Lung (tissue), 12 donors: ENCODE results near the gene ITGAD. TPM values are rescaled to one million over a fixed set of nuclear protein-coding genes. Genes with fewer than 3 reads are reported as not detected.

Experiments
- ATAC-seq: fragments of 200-7000 bp; cut with Tn5 transposase; one replicate; pipeline ENCODE4 v1.9.1; 2020; ENCODE audit warnings: moderate number of reproducible peaks; ENCODE audit not compliant: insufficient read depth, low FRiP score
- DNase-seq, 3 donors: peaks; one replicate each; pipeline ENCODE4 v3.0.0-alpha.2; 2013 to 2017
- H3K27ac ChIP-seq, 2 donors: one replicate each; pipeline ENCODE4 v1.5.1; 2013; ENCODE audit warnings: mild to moderate bottlenecking in 2 of 2, moderate library complexity in 2 of 2, control low read depth in 1 of 2, inconsistent platforms in 1 of 2, low read depth in 1 of 2, low read length in 1 of 2
- H3K27me3 ChIP-seq, 3 donors: one replicate each; pipeline ENCODE4 v1.5.1; 2013; ENCODE audit warnings: low read length in 2 of 3; ENCODE audit not compliant: control insufficient read depth in 3 of 3, insufficient read depth in 3 of 3
- H3K36me3 ChIP-seq, 4 donors: one replicate each; pipeline ENCODE4 v1.5.1; 2013; ENCODE audit warnings: low read length in 4 of 4, mild to moderate bottlenecking in 1 of 4, moderate library complexity in 1 of 4; ENCODE audit not compliant: control insufficient read depth in 4 of 4, insufficient read depth in 4 of 4
- H3K4me1 ChIP-seq, 5 donors: one replicate each; pipeline ENCODE4 v1.5.1; 2013; ENCODE audit warnings: low read length in 5 of 5, mild to moderate bottlenecking in 2 of 5, moderate library complexity in 1 of 5; ENCODE audit not compliant: control insufficient read depth in 5 of 5, insufficient read depth in 5 of 5
- H3K4me3 ChIP-seq: one replicate; pipeline ENCODE4 v1.5.1; 2013; ENCODE audit warnings: mild to moderate bottlenecking, control low read depth, moderate library complexity
- H3K9ac ChIP-seq, 2 donors: one replicate each; pipeline ENCODE4 v1.5.1; 2013; ENCODE audit warnings: low read length in 2 of 2, control low read depth in 1 of 2; ENCODE audit not compliant: insufficient read depth in 1 of 2
- H3K9me3 ChIP-seq, 4 donors: one replicate each; pipeline ENCODE4 v1.5.1; 2013; ENCODE audit warnings: low read length in 3 of 4, mild to moderate bottlenecking in 1 of 4, moderate library complexity in 1 of 4; ENCODE audit not compliant: control insufficient read depth in 4 of 4, insufficient read depth in 3 of 4
- CTCF ChIP-seq: IDR thresholded peaks from 2 replicates; pipeline ENCODE4 v1.5.1; 2012; ENCODE audit warnings: mild to moderate bottlenecking; ENCODE audit errors: control extremely low read depth, extremely low read depth
- whole genome bisulfite sequencing, 2 donors: extraction: QIAGEN DNeasy Blood & Tissue Kit; methylation state at CpG; one replicate each; pipeline ENCODE4 v1.1.7; 2013; 5-methylcytosine and 5-hydroxymethylcytosine counted together
- polyA plus RNA-seq, 2 donors: library from polyadenylated mRNA; stranded (reverse); fragments of 200-250 nt; gene quantifications; one replicate each; pipeline ENCODE4 v1.2.1, GENCODE V29; 2013
- total RNA-seq, 2 donors: library from RNA; depleted of rRNA in 1 of 2; stranded (reverse); fragments of >200 nt in 1 of 2; gene quantifications; one replicate each; pipeline ENCODE4 v1.2.1, GENCODE V29; 2014 to 2021
- donor health status: control.
- donor health status: control.
- donor health status: Bipolar disorder and iron deficiency.
- donor health status: healthy.
- donor health status: DM: yes; HTN: yes; CAD: no.

The ITGAD gene
- total and polyA plus RNA-seq, 4 donors: 0.19 to 1.5 (median 0.33) TPM

DNA sequence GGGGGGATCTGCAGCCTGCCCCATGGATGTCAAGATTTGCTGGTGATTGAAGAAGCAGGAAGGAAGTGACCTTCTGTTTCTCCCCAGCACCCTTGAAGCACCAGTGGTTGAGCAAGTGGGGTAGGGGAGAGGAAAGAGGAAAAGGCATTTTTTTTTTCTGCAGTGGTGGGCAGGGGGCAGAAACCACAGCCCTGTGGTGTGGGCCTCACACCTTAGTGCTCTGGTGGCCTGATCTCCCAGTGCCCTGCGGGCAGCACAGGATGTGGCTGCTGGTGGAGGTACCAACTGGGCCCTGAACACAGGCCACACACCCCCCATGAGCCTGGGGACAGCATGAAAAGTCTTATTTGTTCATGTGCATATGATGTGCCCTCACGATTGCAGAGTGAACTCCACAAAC is 7.1 kb downstream of the ITGAD start:
- no peak overlapping the region for H3K9ac ChIP-seq
- H3K27ac ChIP-seq: no peak overlapping the region
- no peaks in the 10 kb centered on the region for H3K4me1 ChIP-seq
- H3K4me3 ChIP-seq: no peak overlapping the region
- ATAC-seq (no peak), DNase-seq (no peak)
- 24 to 60% methylated on average over 2 of the region's 2 CpGs for WGBS, 2 donors
- peaks cover 0 to 18% (median 2%) of the 10 kb centered on the region in 4 donors for H3K9me3 ChIP-seq
- TF ChIP-seq CTCF: no peak
- no peaks in the 10 kb centered on the region for H3K27me3 ChIP-seq
- H3K36me3 ChIP-seq: no peaks in the 10 kb centered on the region

GRCh38 chr16:31401436-31401835 is 8.3 kb downstream of the ITGAD start:
- Histone ChIP-seq H3K27ac (no peak overlapping the region), H3K4me3 (no peak overlapping the region), H3K27me3 (peaks cover 0 to 3% (median 0%) of the 10 kb centered on the region in 3 donors), H3K36me3 (no peaks in the 10 kb centered on the region), H3K9me3 (peaks cover 0 to 18% (median 2%) of the 10 kb centered on the region in 4 donors), H3K9ac (no peak overlapping the region), H3K4me1 (no peaks in the 10 kb centered on the region)
- no peak for ATAC-seq
- DNase-seq: no peak
- TF ChIP-seq CTCF: no peak
- WGBS, 2 donors: 75 to 81% methylated on average over 11 of the region's 11 CpGs

DNA sequence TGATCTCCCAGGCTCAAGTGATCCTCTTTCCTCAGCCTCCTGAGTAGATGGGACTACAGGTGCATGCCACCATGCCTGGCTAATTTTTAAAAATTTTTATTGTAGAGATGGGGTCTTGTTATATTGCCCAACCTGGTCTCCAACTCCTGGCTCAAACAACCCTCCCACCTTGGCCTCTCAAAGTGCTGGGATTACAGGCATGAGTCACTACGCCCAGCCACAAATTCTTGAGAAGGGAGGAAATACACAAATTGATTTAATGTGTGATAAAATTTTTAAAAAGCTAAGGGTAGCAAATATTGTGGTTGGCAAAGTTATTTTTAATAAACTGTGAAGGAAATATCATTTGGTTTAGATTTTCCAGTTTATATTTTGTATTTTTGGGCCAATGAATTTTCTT is 9.6 kb downstream of the ITGAD start:
- WGBS, 2 donors: 73 to 83% methylated on average over 1 of the region's 1 CpG
- Histone ChIP-seq H3K9ac (no peak overlapping the region), H3K9me3 (peaks cover 0 to 14% (median 2%) of the 10 kb centered on the region in 4 donors), H3K36me3 (no peaks in the 10 kb centered on the region), H3K27ac (no peak overlapping the region), H3K4me3 (no peak overlapping the region), H3K4me1 (no peaks in the 10 kb centered on the region), H3K27me3 (peaks cover 0 to 3% (median 0%) of the 10 kb centered on the region in 3 donors)
- no peak for DNase-seq
- no peak for TF ChIP-seq CTCF
- no peak for ATAC-seq
